HEK293 (cell line): ENCODE measurements around the gene TBC1D16.

Source experiments
- CTCF ChIP-seq: fragments of 450-650 bp; formaldehyde crosslinking; IDR thresholded peaks from 2 replicates; pipeline ENCODE4 v1.5.1; 2016; ENCODE audit warnings: missing biosample characterization, missing genetic modification characterization
- RBAK ChIP-seq: fragments of 450-650 bp; formaldehyde crosslinking; IDR thresholded peaks from 2 replicates; pipeline ENCODE4 v1.5.1; 2016; ENCODE audit warnings: missing biosample characterization, missing genetic modification characterization
- REST ChIP-seq: fragments of 450-650 bp; formaldehyde crosslinking; IDR thresholded peaks from 2 replicates; pipeline ENCODE4 v1.5.1; 2016; ENCODE audit warnings: missing biosample characterization, missing genetic modification characterization
- TRIM28 ChIP-seq: IDR thresholded peaks from 2 replicates; pipeline ENCODE4 v1.6.1; 2011; ENCODE audit warnings: low read length, control low read depth, borderline replicate concordance
- ZBTB8A ChIP-seq: fragments of 450-650 bp; formaldehyde crosslinking; IDR thresholded peaks from 2 replicates; pipeline ENCODE4 v1.5.1; 2016; ENCODE audit warnings: missing biosample characterization, missing genetic modification characterization
- ZNF121 ChIP-seq: fragments of 450-650 bp; formaldehyde crosslinking; IDR thresholded peaks from 2 replicates; pipeline ENCODE4 v1.5.1; 2016; ENCODE audit warnings: missing biosample characterization, missing genetic modification characterization
- ZNF214 ChIP-seq: fragments of 450-650 bp; formaldehyde crosslinking; IDR thresholded peaks from 2 replicates; pipeline ENCODE4 v1.5.1; 2017; ENCODE audit warnings: missing biosample characterization, mild to moderate bottlenecking, missing genetic modification characterization, borderline replicate concordance
- ZNF223 ChIP-seq: fragments of 450-650 bp; formaldehyde crosslinking; IDR thresholded peaks from 2 replicates; pipeline ENCODE4 v1.5.1; 2016; ENCODE audit warnings: missing biosample characterization, missing genetic modification characterization
- ZNF324 ChIP-seq: fragments of 450-650 bp; formaldehyde crosslinking; IDR thresholded peaks from 2 replicates; pipeline ENCODE4 v1.5.1; 2016; ENCODE audit warnings: missing biosample characterization, missing genetic modification characterization
- ZNF701 ChIP-seq: fragments of 450-650 bp; formaldehyde crosslinking; IDR thresholded peaks from 2 replicates; pipeline ENCODE4 v1.5.1; 2016; ENCODE audit warnings: missing biosample characterization, missing genetic modification characterization
- ZSCAN30 ChIP-seq: fragments of 450-650 bp; IDR thresholded peaks from 2 replicates; pipeline ENCODE4 v1.5.1; 2018; ENCODE audit warnings: missing biosample characterization, mild to moderate bottlenecking, missing genetic modification characterization, moderate library complexity

GRCh38 chr17:79976451-79976850 is 59.2 kb downstream of the TBC1D16 start:
- no peak for TF ChIP-seq ZNF701
- no peak for TF ChIP-seq ZNF223 (tag by site-specific recombination)
- TF ChIP-seq ZBTB8A (tag by site-specific recombination): no peak
- TF ChIP-seq CTCF: no peak
- no peak for TF ChIP-seq REST (tag by site-specific recombination)
- no peak for TF ChIP-seq ZNF324 (tag by site-specific recombination)
- TF ChIP-seq ZNF121: no peak
- no peak for TF ChIP-seq ZNF214
- TF ChIP-seq ZSCAN30 (tag by site-specific recombination): no peak
- no peak for TF ChIP-seq TRIM28
- no peak for TF ChIP-seq RBAK (tag by site-specific recombination)
